ENCODE data around the gene KDM6A.

- TF ChIP-seq CTCF (optimal IDR thresholded peaks at IDR 0.05 in 1 of 3, IDR thresholded peaks at IDR 0.05 in 1 of 3, conservative IDR thresholded peaks at IDR 0.05 in 1 of 3; ENCODE audit: extremely low read depth in 1 of 3, insufficient read depth in 2 of 3, low read length in 3 of 3) (no peak), EZH2 (IDR thresholded peaks at IDR 0.05; ENCODE audit: low read length) (no peak)
These were observed 237.5 kb downstream of the KDM6A start for GRCh38 chrX:45110494-45110893.
